ENCODE measurements around the gene GUCY1A1.

Gene GUCY1A1

GRCh38 chr4:155774033-155774432 lies 107.4 kb downstream of the GUCY1A1 start:
- DNase-seq, result no peak

- DNase-seq, result no peak
Measured at GRCh38 chr4:155777971-155778735, 111.5 kb downstream of the GUCY1A1 start.

GRCh38 chr4:155780775-155781174 lies 114.1 kb downstream of the GUCY1A1 start:
- no peak for DNase-seq

- DNase-seq, result no peak
Measured at GRCh38 chr4:155781249-155781831, 114.7 kb downstream of the GUCY1A1 start.

Data from anterior cingulate cortex (tissue), 58 donors.